ENCODE measurements around the gene UTRN. TPM values are rescaled to one million over a fixed set of nuclear protein-coding genes. Genes with fewer than 3 reads are reported as not detected.

The UTRN gene
- total RNA-seq, 4 donors from 2014 or later = 383 to 473 (median 415) TPM

- Histone ChIP-seq H3K36me3 (no peaks in the 10 kb centered on the region), H3K9me3 (no peaks in the 10 kb centered on the region), H3K27ac (peak overlapping the region in 2 of 3 donors; percentile 6 to 21), H3K27me3 (no peaks in the 10 kb centered on the region), H3K4me1 (peaks cover 75 to 82% of the 10 kb centered on the region in 2 donors), H3K4me3 (replicated peaks in 1 of 3) (no peak overlapping the region)
- intact Hi-C loops (cut with DNase I) = loop anchor here (10.0 kb wide), 1 partner anchor 49 kb away; the partner anchor contains the start of gene UTRN
- WGBS, 2 donors = 39 to 65% methylated on average over 9 to 10 of the region's 12 CpGs
- DNase-seq = no peak
- TF ChIP-seq, protein P1, sequence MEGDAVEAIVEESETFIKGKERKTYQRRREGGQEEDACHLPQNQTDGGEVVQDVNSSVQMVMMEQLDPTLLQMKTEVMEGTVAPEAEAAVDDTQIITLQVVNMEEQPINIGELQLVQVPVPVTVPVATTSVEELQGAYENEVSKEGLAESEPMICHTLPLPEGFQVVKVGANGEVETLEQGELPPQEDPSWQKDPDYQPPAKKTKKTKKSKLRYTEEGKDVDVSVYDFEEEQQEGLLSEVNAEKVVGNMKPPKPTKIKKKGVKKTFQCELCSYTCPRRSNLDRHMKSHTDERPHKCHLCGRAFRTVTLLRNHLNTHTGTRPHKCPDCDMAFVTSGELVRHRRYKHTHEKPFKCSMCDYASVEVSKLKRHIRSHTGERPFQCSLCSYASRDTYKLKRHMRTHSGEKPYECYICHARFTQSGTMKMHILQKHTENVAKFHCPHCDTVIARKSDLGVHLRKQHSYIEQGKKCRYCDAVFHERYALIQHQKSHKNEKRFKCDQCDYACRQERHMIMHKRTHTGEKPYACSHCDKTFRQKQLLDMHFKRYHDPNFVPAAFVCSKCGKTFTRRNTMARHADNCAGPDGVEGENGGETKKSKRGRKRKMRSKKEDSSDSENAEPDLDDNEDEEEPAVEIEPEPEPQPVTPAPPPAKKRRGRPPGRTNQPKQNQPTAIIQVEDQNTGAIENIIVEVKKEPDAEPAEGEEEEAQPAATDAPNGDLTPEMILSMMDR (IDR thresholded peaks at IDR 0.05) = no peak
- no peak for TF ChIP-seq POLR2A (IDR thresholded peaks at IDR 0.05)
Observed at GRCh38 chr6:144334150-144334708, 49.1 kb downstream of the UTRN start.

Other genes with a start within 250 kb of the UTRN start
- 100 to 1,000 TPM in 2 of 4 donors, 10 to 100 TPM in 2; 63.1 to 205 (median 133) TPM for gene SF3B5, start 189.8 kb upstream of the UTRN start, total RNA-seq
- gene STX11, start 134.8 kb upstream of the UTRN start, total RNA-seq = 10 to 100 TPM; 23.9 to 61.1 (median 31.8) TPM

Data from thyroid gland (tissue), 4 donors.